Kidney (tissue), 14 donors: Measurements from ENCODE around the gene AKR1B15. TPM values are rescaled to one million over a fixed set of nuclear protein-coding genes. Genes with fewer than 3 reads are reported as not detected.

Experiments used
- DNase-seq, 5 donors: peaks; one replicate each; pipeline ENCODE4 v3.0.0-alpha.2; 2013 to 2020
- FAIRE-seq: peaks from 2 replicates; lab custom pipeline; 2012; peaks lifted over from hg19 to GRCh38; lab: Jason Lieb, UNC
- H3K27ac ChIP-seq, 2 donors: one replicate each; pipeline ENCODE4 v1.7.0; 2013; ENCODE audit warnings: low read depth in 2 of 2, low read length in 2 of 2, inconsistent platforms in 1 of 2
- H3K27me3 ChIP-seq: one replicate; pipeline ENCODE4 v1.7.1; 2013; ENCODE audit warnings: low read length, inconsistent platforms; ENCODE audit not compliant: control insufficient read depth, insufficient read depth
- H3K36me3 ChIP-seq, 3 donors: one replicate each; pipeline versions ENCODE4 v1.7.0 to v1.7.1; 2013; ENCODE audit warnings: low read length in 3 of 3, control low read depth in 1 of 3, inconsistent platforms in 1 of 3; ENCODE audit not compliant: insufficient read depth in 3 of 3, control insufficient read depth in 2 of 3
- H3K4me1 ChIP-seq, 3 donors: one replicate each; pipeline versions ENCODE4 v1.7.0 to v1.7.1; 2013; ENCODE audit warnings: low read length in 3 of 3, inconsistent platforms in 1 of 3, low read depth in 1 of 3; ENCODE audit not compliant: control insufficient read depth in 2 of 3, insufficient read depth in 2 of 3
- H3K4me3 ChIP-seq, 3 donors: one replicate each; pipeline versions ENCODE4 v1.7.0 to v1.8.1; 2013; ENCODE audit warnings: low read length in 3 of 3, control low read depth in 1 of 3, inconsistent platforms in 1 of 3
- H3K9ac ChIP-seq, 3 donors: one replicate each; pipeline versions ENCODE4 v1.7.0 to v1.7.1; 2013; ENCODE audit warnings: low read length in 3 of 3, control low read depth in 1 of 3, inconsistent platforms in 1 of 3
- H3K9me3 ChIP-seq, 3 donors: one replicate each; pipeline versions ENCODE4 v1.7.0 to v1.7.1; 2013; ENCODE audit warnings: low read length in 3 of 3, control low read depth in 1 of 3, inconsistent platforms in 1 of 3; ENCODE audit not compliant: control insufficient read depth in 2 of 3, insufficient read depth in 1 of 3
- CTCF ChIP-seq: IDR thresholded peaks from 3 replicates; pipeline ENCODE4 v1.5.1; 2012; ENCODE audit warnings: mild to moderate bottlenecking, moderate library complexity, borderline replicate concordance; ENCODE audit not compliant: insufficient read depth; ENCODE audit errors: extremely low read depth
- intact Hi-C: fragments of 100-400 bp; cut with DNase I; formaldehyde crosslinking; loops from one replicate; pipeline ENCODE4 v1.11.1; 2022
- polyA plus RNA-seq: library from polyadenylated mRNA; stranded (reverse); fragments of 350-450 nt; fragmentation: Illumina TruSeq; extraction: RNeasy Lipid Tissue Mini Kit (QIAGEN cat#74804); gene quantifications from one replicate; pipeline ENCODE4 v1.2.3, GENCODE V29; 2014; ENCODE audit warnings: low read depth, low replicate concordance; ENCODE audit not compliant: insufficient read depth
- total RNA-seq: library from RNA; stranded (reverse); fragmentation: NEBNext Ultra II Directional; extraction: Animal tissue kit (Norgen Biotek cat#: 25700); gene quantifications from one replicate; pipeline ENCODE4 v1.2.1, GENCODE V29; 2021
- donor health status: control.
- donor health status: control.
- donor health status: control.
- donor health status: control.
- donor health status: control.
- donor health status: DM: yes; HTN: yes; CAD: no.
- donor health status: Normal renal cell carcinoma (clear cell type).

AKR1B15 gene
- total and polyA plus RNA-seq, 2 donors from 2014 or later: not detected

GRCh38 chr7:134622303-134622995 is 73.5 kb downstream of the AKR1B15 start:
- H3K4me1 ChIP-seq: no peaks in the 10 kb centered on the region
- no peaks in the 10 kb centered on the region for H3K27me3 ChIP-seq
- intact Hi-C loops: no loop called here

GRCh38 chr7:134623193-134623592 is 74.3 kb downstream of the AKR1B15 start:
- FAIRE-seq (no peak), DNase-seq (no peak)
- H3K36me3 ChIP-seq: no peaks in the 10 kb centered on the region
- no peak for TF ChIP-seq CTCF
- no peak overlapping the region for H3K9ac ChIP-seq
- H3K4me3 ChIP-seq: no peak overlapping the region
- no peak overlapping the region for H3K27ac ChIP-seq
- H3K4me1 ChIP-seq: no peaks in the 10 kb centered on the region
- intact Hi-C loops: no loop called here
- no peaks in the 10 kb centered on the region for H3K27me3 ChIP-seq
- H3K9me3 ChIP-seq: no peaks in the 10 kb centered on the region

More at GRCh38 chr7:134622303-134622995, 73.5 kb downstream of the AKR1B15 start:
- Histone ChIP-seq H3K36me3 (no peaks in the 10 kb centered on the region), H3K4me3 (no peak overlapping the region), H3K9me3 (no peaks in the 10 kb centered on the region), H3K9ac (no peak overlapping the region), H3K27ac (no peak overlapping the region)
- DNase-seq (no peak), FAIRE-seq (no peak)
- no peak for TF ChIP-seq CTCF

GRCh38 chr7:134625550-134625949 is 76.6 kb downstream of the AKR1B15 start:
- no peak for FAIRE-seq
- Histone ChIP-seq H3K9me3 (no peaks in the 10 kb centered on the region), H3K36me3 (no peaks in the 10 kb centered on the region), H3K9ac (no peak overlapping the region), H3K27me3 (no peaks in the 10 kb centered on the region), H3K4me3 (no peak overlapping the region), H3K27ac (no peak overlapping the region), H3K4me1 (no peaks in the 10 kb centered on the region)
- intact Hi-C loops: no loop called here
- TF ChIP-seq CTCF: no peak
- no peak for DNase-seq
